ENCODE results near the gene ANAPC16. TPM values are rescaled to one million over a fixed set of nuclear protein-coding genes. Genes with fewer than 3 reads are reported as not detected.

ANAPC16 gene
- total and polyA plus RNA-seq, 4 donors = 67.9 to 138 (median 91.4) TPM

GRCh38 chr10:72272689-72273409 is 57.0 kb downstream of the ANAPC16 start:
- H3K4me3 ChIP-seq = peak overlapping the region; percentile 63
- 4% methylated on average over 28 of the region's 28 CpGs for WGBS, 2 donors
- ATAC-seq (ENCODE audit: insufficient read depth, low FRiP score) = peak; percentile 52

GRCh38 chr10:72273410-72274212 is 57.8 kb downstream of the ANAPC16 start, which contains the start of gene DDIT4:
TSS of gene DDIT4 (plus strand) at chr10:72273924. CDS start at chr10:72274217, 293 bp downstream.
- Histone ChIP-seq H3K27me3 (ENCODE audit: control insufficient read depth in 3 of 3, insufficient read depth in 3 of 3, low read length in 2 of 3) (no peaks in the 10 kb centered on the region), H3K4me3 (peak within 1 kb of the TSS; percentile 74), H3K9ac (ENCODE audit: insufficient read depth in 1 of 2, low read length in 2 of 2) (peak within 1 kb of the TSS; percentile 71 to 87), H3K4me1 (ENCODE audit: control insufficient read depth in 5 of 5, insufficient read depth in 5 of 5, low read length in 5 of 5) (peaks cover 2 to 37% (median 6%) of the 10 kb centered on the region in 5 donors), H3K27ac (ENCODE audit: low read depth in 1 of 2, low read length in 1 of 2) (peak within 1 kb of the TSS; percentile 92 to 95), H3K36me3 (ENCODE audit: control insufficient read depth in 4 of 4, insufficient read depth in 4 of 4, low read length in 4 of 4) (peaks cover 0 to 15% (median 11%) of the 10 kb centered on the region in 4 donors), H3K9me3 (ENCODE audit: control insufficient read depth in 4 of 4, insufficient read depth in 3 of 4, low read length in 3 of 4) (no peaks in the 10 kb centered on the region)
- ATAC-seq (ENCODE audit: insufficient read depth, low FRiP score) (peak; percentile 93), DNase-seq (peak; percentile 100)
- TF ChIP-seq CTCF (IDR thresholded peaks at IDR 0.05; ENCODE audit: control extremely low read depth, extremely low read depth) = no peak
- WGBS, 2 donors = 0 to 1% methylated on average over 67 of the region's 67 CpGs

More at GRCh38 chr10:72272689-72273409, 57.0 kb downstream of the ANAPC16 start:
- DNase-seq = peak; percentile 94 to 97 (median 96)
- peaks cover 2 to 37% (median 6%) of the 10 kb centered on the region in 5 donors for H3K4me1 ChIP-seq (ENCODE audit: control insufficient read depth in 5 of 5, insufficient read depth in 5 of 5, low read length in 5 of 5)
- TF ChIP-seq CTCF (IDR thresholded peaks at IDR 0.05; ENCODE audit: control extremely low read depth, extremely low read depth) = no peak
- H3K9ac ChIP-seq (ENCODE audit: insufficient read depth in 1 of 2, low read length in 2 of 2) = peak overlapping the region; percentile 71 to 87
- no peaks in the 10 kb centered on the region for H3K9me3 ChIP-seq (ENCODE audit: control insufficient read depth in 4 of 4, insufficient read depth in 3 of 4, low read length in 3 of 4)
- peak overlapping the region; percentile 79 to 95 for H3K27ac ChIP-seq (ENCODE audit: low read depth in 1 of 2, low read length in 1 of 2)
- no peaks in the 10 kb centered on the region for H3K27me3 ChIP-seq (ENCODE audit: control insufficient read depth in 3 of 3, insufficient read depth in 3 of 3, low read length in 2 of 3)
- peaks cover 0 to 15% (median 11%) of the 10 kb centered on the region in 4 donors for H3K36me3 ChIP-seq (ENCODE audit: control insufficient read depth in 4 of 4, insufficient read depth in 4 of 4, low read length in 4 of 4)

- Histone ChIP-seq H3K27me3 (ENCODE audit: control insufficient read depth in 3 of 3, insufficient read depth in 3 of 3, low read length in 2 of 3) (no peaks in the 10 kb centered on the region), H3K36me3 (ENCODE audit: control insufficient read depth in 4 of 4, insufficient read depth in 4 of 4, low read length in 4 of 4) (peaks cover 0 to 15% (median 11%) of the 10 kb centered on the region in 4 donors), H3K4me1 (ENCODE audit: control insufficient read depth in 5 of 5, insufficient read depth in 5 of 5, low read length in 5 of 5) (peaks cover 2 to 37% (median 6%) of the 10 kb centered on the region in 5 donors), H3K9me3 (ENCODE audit: control insufficient read depth in 4 of 4, insufficient read depth in 3 of 4, low read length in 3 of 4) (no peaks in the 10 kb centered on the region), H3K4me3 (peak overlapping the region; percentile 74), H3K27ac (ENCODE audit: low read depth in 1 of 2, low read length in 1 of 2) (peak overlapping the region; percentile 84 to 92), H3K9ac (ENCODE audit: insufficient read depth in 1 of 2, low read length in 2 of 2) (peak overlapping the region; percentile 65 to 87)
- DNase-seq (peak in 1 of 3 donors; percentile 48), ATAC-seq (ENCODE audit: insufficient read depth, low FRiP score) (no peak)
- no peak for TF ChIP-seq CTCF (IDR thresholded peaks at IDR 0.05; ENCODE audit: control extremely low read depth, extremely low read depth)
- 1% methylated on average over 40 of the region's 40 CpGs for WGBS, 2 donors
These were observed 58.5 kb downstream of the ANAPC16 start for GRCh38 chr10:72274213-72274729.
